DND-41 (cell line): ENCODE measurements around the gene GREB1.

ENCODE experiments used
- EZH2 ChIP-seq: IDR thresholded peaks from 3 replicates; pipeline ENCODE4 v1.6.1; 2012; ENCODE audit warnings: borderline replicate concordance, low read depth, mild to moderate bottlenecking, moderate library complexity, low read length, inconsistent platforms; ENCODE audit not compliant: severe bottlenecking
- TF ChIP-seq, protein P1 (sequence below): IDR thresholded peaks from 2 replicates; pipeline ENCODE4 v1.5.1; 2012; ENCODE audit warnings: borderline replicate concordance, low read length, moderate library complexity, mild to moderate bottlenecking; ENCODE audit not compliant: poor library complexity, severe bottlenecking; ENCODE audit errors: extremely low read depth

DNA sequence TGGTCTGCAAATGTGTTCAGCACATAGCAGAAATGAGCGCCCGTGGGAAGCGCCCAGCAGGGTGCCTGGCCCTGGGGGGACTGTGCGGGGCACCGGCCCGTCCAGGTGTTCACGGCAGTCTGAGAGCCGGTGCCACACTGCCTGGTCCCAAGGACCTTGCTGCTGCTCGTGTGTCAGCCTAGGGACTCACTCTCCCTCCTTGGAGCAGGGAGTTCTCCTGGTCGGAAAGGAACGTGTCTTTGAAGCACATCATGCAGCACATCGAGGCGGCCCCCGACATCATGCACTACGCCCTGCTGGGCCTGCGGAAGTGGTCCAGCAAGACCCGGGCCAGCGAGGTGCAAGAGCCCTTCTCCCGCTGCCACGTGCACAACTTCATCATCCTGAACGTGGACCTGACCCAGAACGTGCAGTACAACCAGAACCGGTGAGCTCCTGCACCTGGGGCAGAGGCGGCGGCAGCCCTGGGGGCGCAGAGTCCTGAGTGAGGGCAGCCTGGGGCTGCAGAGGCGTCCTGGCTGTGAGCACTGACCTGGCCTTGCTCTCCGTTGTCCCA is 100.2 kb downstream of the GREB1 start:
- TF ChIP-seq, protein P1, sequence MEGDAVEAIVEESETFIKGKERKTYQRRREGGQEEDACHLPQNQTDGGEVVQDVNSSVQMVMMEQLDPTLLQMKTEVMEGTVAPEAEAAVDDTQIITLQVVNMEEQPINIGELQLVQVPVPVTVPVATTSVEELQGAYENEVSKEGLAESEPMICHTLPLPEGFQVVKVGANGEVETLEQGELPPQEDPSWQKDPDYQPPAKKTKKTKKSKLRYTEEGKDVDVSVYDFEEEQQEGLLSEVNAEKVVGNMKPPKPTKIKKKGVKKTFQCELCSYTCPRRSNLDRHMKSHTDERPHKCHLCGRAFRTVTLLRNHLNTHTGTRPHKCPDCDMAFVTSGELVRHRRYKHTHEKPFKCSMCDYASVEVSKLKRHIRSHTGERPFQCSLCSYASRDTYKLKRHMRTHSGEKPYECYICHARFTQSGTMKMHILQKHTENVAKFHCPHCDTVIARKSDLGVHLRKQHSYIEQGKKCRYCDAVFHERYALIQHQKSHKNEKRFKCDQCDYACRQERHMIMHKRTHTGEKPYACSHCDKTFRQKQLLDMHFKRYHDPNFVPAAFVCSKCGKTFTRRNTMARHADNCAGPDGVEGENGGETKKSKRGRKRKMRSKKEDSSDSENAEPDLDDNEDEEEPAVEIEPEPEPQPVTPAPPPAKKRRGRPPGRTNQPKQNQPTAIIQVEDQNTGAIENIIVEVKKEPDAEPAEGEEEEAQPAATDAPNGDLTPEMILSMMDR, result no peak
- TF ChIP-seq EZH2, result no peak
